DOHH2 (cell line): ENCODE measurements around the gene TRIOBP.

Source experiments
- CTCF ChIP-seq: fragments of 200-600 bp; sonication (generic); IDR thresholded peaks from one replicate; pipeline ENCODE4 v1.5.1; 2014; ENCODE audit warnings: antibody characterized with exemption, mild to moderate bottlenecking, low read depth, low read length; ENCODE audit not compliant: poor library complexity, severe bottlenecking
- EZH2phosphoT487 ChIP-seq: fragments of 200-600 bp; sonication (generic); IDR thresholded peaks from 2 replicates; pipeline ENCODE4 v1.6.1; 2017; ENCODE audit warnings: borderline replicate concordance, mild to moderate bottlenecking, antibody characterized with exemption, low read length, moderate library complexity, mixed read lengths

GRCh38 chr22:37742376-37743171, 45.7 kb downstream of the TRIOBP start:
- no peak for TF ChIP-seq EZH2phosphoT487
- TF ChIP-seq CTCF: no peak
